SK-N-SH (cell line): ENCODE results near the gene PRMT5. TPM values are rescaled to one million over a fixed set of nuclear protein-coding genes. Genes with fewer than 3 reads are reported as not detected.

Experiments used
- CTCF ChIA-PET: fragments of 300-600, 350-600 bp; formaldehyde crosslinking; extraction: SDS; loops from one replicate; lab custom pipeline; 2021; lab: Yijun Ruan, JAX
- POLR2A ChIA-PET: fragments of 350-600 bp; sonication (Branson Sonifier 250); formaldehyde crosslinking; extraction: SDS; loops from one replicate; lab custom pipeline; 2020; ENCODE audit warnings: antibody characterized with exemption, inconsistent platforms; lab: Yijun Ruan, JAX
- DNase-seq: peaks from one replicate; pipeline ENCODE4 v3.0.0; 2012
- H2AFZ ChIP-seq: fragments of 200-600 bp; sonication (generic); 2 replicates; pipeline ENCODE4 v1.8.1; 2016; ENCODE audit warnings: antibody characterized with exemption, mild to moderate bottlenecking, low read depth
- H3F3A ChIP-seq: fragments of 200-600 bp; sonication (generic); replicated peaks from 2 replicates; pipeline ENCODE3; 2016; ENCODE audit warnings: antibody characterized with exemption, mild to moderate bottlenecking; ENCODE audit not compliant: insufficient read depth
- H3K27ac ChIP-seq, 2 experiments: fragments of 200-500 bp in 1 of 2; fragments of 200-600 bp in 1 of 2; sonication (Bioruptor generic) in 1 of 2; sonication (generic), shearing (Covaris generic) in 1 of 2; 2 replicates each; pipeline versions ENCODE4 v1.5.1 to v1.6.1; 2014 to 2016; ENCODE audit warnings: low read depth in 2 of 2, inconsistent platforms in 1 of 2, low read length in 1 of 2, mild to moderate bottlenecking in 1 of 2, mixed read lengths in 1 of 2
- H3K27me3 ChIP-seq: fragments of 200-600 bp; sonication (generic), shearing (Covaris generic); 2 replicates; pipeline ENCODE4 v1.6.1; 2016; ENCODE audit warnings: mixed run types; ENCODE audit not compliant: insufficient read depth
- H3K36me3 ChIP-seq, 2 experiments: fragments of 200-500 bp in 1 of 2; fragments of 200-600 bp in 1 of 2; sonication (Bioruptor generic) in 1 of 2; sonication (generic) in 1 of 2; replicated peaks in 1 of 2; 2 replicates each; pipeline versions ENCODE3 to v1.5.1; 2014 to 2016; ENCODE audit warnings: low read length in 1 of 2, mild to moderate bottlenecking in 1 of 2; ENCODE audit not compliant: insufficient read depth in 2 of 2, control insufficient read depth in 1 of 2
- H3K4me1 ChIP-seq, 2 experiments: fragments of 200-500 bp in 1 of 2; fragments of 200-600 bp in 1 of 2; sonication (Bioruptor generic) in 1 of 2; sonication (generic), shearing (Covaris generic) in 1 of 2; 2 replicates each; pipeline versions ENCODE4 v1.5.1 to v1.6.1; 2014 to 2016; ENCODE audit warnings: low read depth in 1 of 2, low read length in 1 of 2, mixed run types in 1 of 2; ENCODE audit not compliant: insufficient read depth in 2 of 2, control insufficient read depth in 1 of 2
- H3K4me2 ChIP-seq: fragments of 200-600 bp; sonication (generic), shearing (Covaris generic); 2 replicates; pipeline ENCODE4 v1.6.1; 2017; ENCODE audit warnings: mixed run types
- H3K4me3 ChIP-seq, 2 experiments: fragments of 200-500 bp in 1 of 2; fragments of 200-600 bp in 1 of 2; sonication (Bioruptor generic) in 1 of 2; sonication (generic), shearing (Covaris generic) in 1 of 2; 2 replicates each; pipeline versions ENCODE4 v1.5.1 to v1.8.1; 2014 to 2016; ENCODE audit warnings: low read depth in 2 of 2, inconsistent platforms in 1 of 2, low read length in 1 of 2, mild to moderate bottlenecking in 1 of 2, mixed read lengths in 1 of 2, moderate library complexity in 1 of 2
- H3K79me2 ChIP-seq: fragments of 200-600 bp; sonication (generic); 2 replicates; pipeline ENCODE4 v1.8.1; 2017; ENCODE audit warnings: mild to moderate bottlenecking; ENCODE audit not compliant: insufficient read depth
- H3K9ac ChIP-seq: fragments of 200-600 bp; sonication (generic); 2 replicates; pipeline ENCODE4 v1.6.1; 2017; ENCODE audit warnings: mixed run types
- H3K9me2 ChIP-seq: fragments of 200-600 bp; sonication (generic); 2 replicates; pipeline ENCODE4 v1.6.1; 2017; ENCODE audit warnings: mixed run types
- H3K9me3 ChIP-seq: fragments of 200-600 bp; sonication (generic); 2 replicates; pipeline ENCODE4 v1.6.1; 2017; ENCODE audit warnings: mixed run types, mild to moderate bottlenecking, moderate library complexity
- H4K20me1 ChIP-seq: fragments of 200-600 bp; sonication (generic); 2 replicates; pipeline ENCODE4 v1.6.1; 2017; ENCODE audit warnings: mild to moderate bottlenecking, mixed run types; ENCODE audit not compliant: insufficient read depth
- EP300 ChIP-seq, 2 experiments: IDR thresholded peaks; 2 replicates each; pipeline versions ENCODE4 v1.4.0 to v1.6.1; 2012; ENCODE audit warnings: borderline replicate concordance in 1 of 2, low read depth in 1 of 2, low read length in 1 of 2
- FOSL2 ChIP-seq: IDR thresholded peaks from 2 replicates; pipeline ENCODE4 v1.4.0; 2012; ENCODE audit warnings: low read depth, mild to moderate bottlenecking, moderate library complexity, borderline replicate concordance
- NFIC ChIP-seq: IDR thresholded peaks from 2 replicates; pipeline ENCODE4 v1.4.0; 2012; ENCODE audit warnings: borderline replicate concordance
- RAD21 ChIP-seq: IDR thresholded peaks from 2 replicates; pipeline ENCODE4 v1.6.1; 2012; ENCODE audit warnings: mild to moderate bottlenecking, low read length
- RXRA ChIP-seq: IDR thresholded peaks from 2 replicates; pipeline ENCODE4 v1.4.0; 2012; ENCODE audit warnings: low read depth, mild to moderate bottlenecking, borderline replicate concordance
- SMC3 ChIP-seq: IDR thresholded peaks from 2 replicates; pipeline ENCODE4 v1.6.1; 2012; ENCODE audit warnings: low read depth, low read length, improper control_type of control experiment
- TCF12 ChIP-seq: IDR thresholded peaks from 2 replicates; pipeline ENCODE4 v1.4.0; 2012
- TEAD4 ChIP-seq: IDR thresholded peaks from 2 replicates; pipeline ENCODE4 v1.4.0; 2012; ENCODE audit warnings: mild to moderate bottlenecking, borderline replicate concordance; ENCODE audit not compliant: insufficient read depth
- WGBS: methylation state at CpG from one replicate; pipeline ENCODE4 v1.1.6; 2017; ENCODE audit warnings: low lambda C conversion rate; 5-methylcytosine and 5-hydroxymethylcytosine counted together
- polyA plus RNA-seq, 3 experiments: library from polyadenylated mRNA; depleted of rRNA; stranded (reverse); fragments of >200 nt; gene quantifications; 2 replicates each; pipeline ENCODE4 v1.2.3, GENCODE V29; 2012
- TF ChIP-seq, protein P1 (sequence below): IDR thresholded peaks from 2 replicates; pipeline ENCODE4; 2012

Gene PRMT5
- polyA plus RNA-seq, 1 of the 3 experiments (the other 2 are of a cell fraction), result 132 TPM

DNA sequence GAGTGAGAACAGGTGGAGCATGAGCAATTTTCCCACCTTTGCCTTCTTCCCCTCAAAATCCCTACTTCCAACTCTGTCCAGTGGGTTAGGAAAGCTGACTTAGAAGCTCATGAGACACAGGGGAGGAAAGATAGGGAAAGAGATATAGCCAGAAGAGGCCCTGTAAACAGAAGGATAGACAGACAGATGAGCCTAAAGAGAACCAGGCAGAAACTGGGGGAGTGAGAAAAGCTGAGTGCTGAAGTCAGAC lies 48.2 kb upstream of the PRMT5 start:
- Histone ChIP-seq H3K27ac (peak overlapping the region; percentile 89 to 92), H3K4me3 (0 out of 4 replicates have a peak overlapping the region, but pooled peaks of 1 of the 2 experiments have one; percentile 7)
- POLR2A ChIA-PET, result interaction anchor here (0.8 to 1.6 kb wide), 4 partner anchors 20 to 94 kb away, joined by 3 to 5 read pairs (median 4); partner anchors contain the start of genes HAUS4 and PRMT5
- no peak for DNase-seq
- TF ChIP-seq RAD21, result no peak
- no peak for TF ChIP-seq RXRA
- no peak for TF ChIP-seq SMC3
- TF ChIP-seq, all 33 proteins: peak for 0
- Histone ChIP-seq H3K9me2 (no peaks in the 10 kb centered on the region), H3K9me3 (no peaks in the 10 kb centered on the region), H4K20me1 (no peaks in the 10 kb centered on the region), H3K36me3 (peaks cover 22 to 31% of the 10 kb centered on the region in 2 experiments), H3F3A (peaks cover 36% of the 10 kb centered on the region), H3K9ac (peak overlapping the region; percentile 53), H3K79me2 (peaks cover 48% of the 10 kb centered on the region), H3K27me3 (no peaks in the 10 kb centered on the region), H2AFZ (no peak overlapping the region), H3K4me2 (peak overlapping the region; percentile 94), H3K4me1 (peaks cover 41 to 45% of the 10 kb centered on the region in 2 experiments)
- CTCF ChIA-PET, result interaction anchor here (0.8 to 34.9 kb wide), 11 partner anchors 8 to 100 kb away, joined by 3 to 1566 read pairs (median 8); partner anchors contain the start of genes AJUBA, CDH24, HAUS4 and PRMT5

DNA sequence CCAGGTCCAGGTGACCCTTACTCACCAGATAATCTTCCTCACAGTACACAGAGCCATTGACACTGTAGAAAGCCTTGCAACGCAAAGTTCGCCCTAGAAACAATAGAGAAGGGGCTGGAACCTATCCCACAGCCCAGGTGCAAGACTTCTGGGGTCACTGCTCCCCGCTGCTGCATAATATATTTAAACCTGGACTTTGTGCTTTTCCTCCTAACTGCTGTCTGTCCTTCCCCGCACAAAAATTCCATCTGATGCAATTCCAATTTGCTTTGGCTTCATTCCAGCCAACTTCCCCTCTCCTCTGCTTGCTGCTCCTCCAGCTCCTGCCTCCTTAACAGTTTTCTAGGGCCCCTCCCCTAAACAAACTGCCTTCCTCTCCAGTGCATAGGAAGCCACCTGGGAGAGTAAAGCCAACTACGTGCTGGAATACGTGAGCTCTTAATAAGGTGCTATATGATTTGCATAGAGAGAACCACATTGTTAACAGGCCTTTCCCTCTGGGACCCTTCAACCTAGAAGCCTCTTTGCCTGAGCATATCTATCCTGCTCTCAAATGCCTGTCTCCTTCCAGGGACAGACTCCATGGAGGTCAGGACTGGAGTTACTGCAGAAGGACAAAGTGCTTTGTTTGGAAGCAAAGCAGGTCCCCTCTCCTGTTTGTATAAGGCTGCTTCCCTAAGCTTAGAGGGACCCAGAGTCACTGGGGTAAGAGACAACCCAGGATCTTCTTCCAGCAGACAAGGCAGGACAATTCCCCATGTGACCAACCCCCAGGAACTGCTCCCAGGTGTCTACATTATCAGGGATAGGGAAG lies 47.7 kb upstream of the PRMT5 start:
- H3K9ac ChIP-seq, result peak overlapping the region; percentile 53
- H3K36me3 ChIP-seq, result peaks cover 27 to 36% of the 10 kb centered on the region in 2 experiments
- peaks cover 36% of the 10 kb centered on the region for H3F3A ChIP-seq
- H3K4me1 ChIP-seq, result peaks cover 41 to 45% of the 10 kb centered on the region in 2 experiments
- 55% methylated on average over 6 of the region's 6 CpGs for WGBS
- CTCF ChIA-PET, result interaction anchor here (0.8 to 34.9 kb wide), 12 partner anchors 8 to 420 kb away, joined by 3 to 1566 read pairs (median 6); partner anchors contain the start of genes AJUBA, CDH24, HAUS4 and PRMT5
- 0 out of 4 replicates have a peak overlapping the region, but pooled peaks of 1 of the 2 experiments have one; percentile 7 for H3K4me3 ChIP-seq
- H3K27me3 ChIP-seq, result no peaks in the 10 kb centered on the region
- no peak overlapping the region for H2AFZ ChIP-seq
- no peaks in the 10 kb centered on the region for H3K9me3 ChIP-seq
- no peaks in the 10 kb centered on the region for H3K9me2 ChIP-seq
- TF ChIP-seq FOSL2, result no peak
- TF ChIP-seq TEAD4, result no peak
- no peak for TF ChIP-seq EP300 (IDR thresholded peaks at IDR 0.05; ENCODE audit: borderline replicate concordance in 1 of 2, low read depth in 1 of 2, low read length in 1 of 2)
- peak; percentile 69 for TF ChIP-seq NFIC
- peak; percentile 13; the same call in 1 of the 2 replicates for TF ChIP-seq TCF12
- TF ChIP-seq, protein P1, sequence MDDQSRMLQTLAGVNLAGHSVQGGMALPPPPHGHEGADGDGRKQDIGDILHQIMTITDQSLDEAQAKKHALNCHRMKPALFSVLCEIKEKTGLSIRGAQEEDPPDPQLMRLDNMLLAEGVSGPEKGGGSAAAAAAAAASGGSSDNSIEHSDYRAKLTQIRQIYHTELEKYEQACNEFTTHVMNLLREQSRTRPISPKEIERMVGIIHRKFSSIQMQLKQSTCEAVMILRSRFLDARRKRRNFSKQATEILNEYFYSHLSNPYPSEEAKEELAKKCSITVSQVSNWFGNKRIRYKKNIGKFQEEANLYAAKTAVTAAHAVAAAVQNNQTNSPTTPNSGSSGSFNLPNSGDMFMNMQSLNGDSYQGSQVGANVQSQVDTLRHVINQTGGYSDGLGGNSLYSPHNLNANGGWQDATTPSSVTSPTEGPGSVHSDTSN, result no peak
- TF ChIP-seq, all 33 proteins: peak for 2
- H4K20me1 ChIP-seq, result no peaks in the 10 kb centered on the region
- POLR2A ChIA-PET, result interaction anchor here (0.8 to 1.6 kb wide), 4 partner anchors 20 to 95 kb away, joined by 3 to 5 read pairs (median 4); partner anchors contain the start of genes HAUS4 and PRMT5
- DNase-seq, result no peak
- H3K4me2 ChIP-seq, result peak overlapping the region; percentile 94
- peaks cover 43% of the 10 kb centered on the region for H3K79me2 ChIP-seq
- peak overlapping the region; percentile 89 to 92 for H3K27ac ChIP-seq
